ENCODE data around the gene KIFAP3.
A peak's percentile ranks its signal among the peaks of the same experiment; 100 is the strongest.
"Not testable (repeated sequence)": the region's sequence is repeated elsewhere in the genome, so short reads cannot be mapped to it uniquely, and the experiment has no call there.

The KIFAP3 gene

GRCh38 chr1:170074250-170075157, at the start of gene KIFAP3:
TSS of gene KIFAP3 (minus strand) at chr1:170074695. CDS start at chr1:170074467, 228 bp downstream.
- DNase-seq (ENCODE audit: low spot score), result peak; percentile 67

GRCh38 chr1:170122366-170122765, 47.9 kb upstream of the KIFAP3 start:
- DNase-seq (ENCODE audit: low spot score), result no peak

GRCh38 chr1:170114906-170115305, 40.4 kb upstream of the KIFAP3 start:
- DNase-seq (ENCODE audit: low spot score), result no peak

GRCh38 chr1:170113140-170113539, 38.6 kb upstream of the KIFAP3 start:
- DNase-seq (ENCODE audit: low spot score), result not testable (repeated sequence)

DNA sequence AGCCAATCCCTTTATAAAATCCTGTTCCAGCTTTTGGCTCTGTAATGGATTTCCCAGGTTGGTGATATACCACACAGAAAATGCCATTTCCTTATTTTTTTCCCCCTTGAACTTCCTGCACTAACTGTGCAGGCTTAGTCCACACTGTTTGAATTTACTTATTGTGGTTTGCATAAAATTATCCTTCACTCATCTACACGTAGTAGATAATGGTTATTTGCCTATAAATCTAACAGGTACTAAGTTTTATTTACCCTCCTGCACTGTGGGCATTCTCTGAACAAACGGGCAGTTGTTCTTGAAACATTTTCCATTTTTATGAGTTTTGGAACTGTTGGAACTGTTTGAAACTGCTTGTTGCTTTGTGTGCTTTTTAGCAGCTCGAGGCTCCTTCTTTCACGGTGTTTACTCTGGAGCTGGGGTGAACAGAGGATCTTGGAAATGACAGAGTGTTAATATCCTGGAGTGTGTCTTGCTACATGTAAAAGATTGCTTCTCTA, 23.0 kb upstream of the KIFAP3 start:
- DNase-seq (ENCODE audit: low spot score), result no peak

DNA sequence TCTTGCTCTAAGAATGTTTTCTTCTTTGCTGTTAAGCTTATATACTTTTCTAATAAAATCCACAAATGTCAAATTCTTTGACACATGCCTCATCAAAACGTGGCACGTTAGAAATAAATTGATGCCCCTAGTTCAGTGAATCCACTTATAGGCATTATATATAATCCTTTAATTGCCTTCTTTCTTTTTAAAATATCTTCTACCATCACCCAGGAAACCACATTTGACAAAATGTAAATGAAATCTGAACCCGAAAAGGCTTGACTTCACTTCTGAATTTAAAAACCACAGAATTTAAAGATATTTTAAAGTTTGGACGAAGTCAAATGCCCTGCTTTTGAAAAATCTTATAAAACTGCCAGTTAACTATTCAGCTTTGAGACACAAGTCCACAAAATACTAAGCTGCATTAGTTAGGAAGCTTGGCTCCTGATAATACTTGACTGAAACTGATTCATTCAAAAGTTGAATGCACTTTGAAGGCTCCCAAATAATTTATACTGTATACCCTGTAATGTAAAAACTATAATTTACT, 22.4 kb upstream of the KIFAP3 start:
- no peak for DNase-seq (ENCODE audit: low spot score)

DNA sequence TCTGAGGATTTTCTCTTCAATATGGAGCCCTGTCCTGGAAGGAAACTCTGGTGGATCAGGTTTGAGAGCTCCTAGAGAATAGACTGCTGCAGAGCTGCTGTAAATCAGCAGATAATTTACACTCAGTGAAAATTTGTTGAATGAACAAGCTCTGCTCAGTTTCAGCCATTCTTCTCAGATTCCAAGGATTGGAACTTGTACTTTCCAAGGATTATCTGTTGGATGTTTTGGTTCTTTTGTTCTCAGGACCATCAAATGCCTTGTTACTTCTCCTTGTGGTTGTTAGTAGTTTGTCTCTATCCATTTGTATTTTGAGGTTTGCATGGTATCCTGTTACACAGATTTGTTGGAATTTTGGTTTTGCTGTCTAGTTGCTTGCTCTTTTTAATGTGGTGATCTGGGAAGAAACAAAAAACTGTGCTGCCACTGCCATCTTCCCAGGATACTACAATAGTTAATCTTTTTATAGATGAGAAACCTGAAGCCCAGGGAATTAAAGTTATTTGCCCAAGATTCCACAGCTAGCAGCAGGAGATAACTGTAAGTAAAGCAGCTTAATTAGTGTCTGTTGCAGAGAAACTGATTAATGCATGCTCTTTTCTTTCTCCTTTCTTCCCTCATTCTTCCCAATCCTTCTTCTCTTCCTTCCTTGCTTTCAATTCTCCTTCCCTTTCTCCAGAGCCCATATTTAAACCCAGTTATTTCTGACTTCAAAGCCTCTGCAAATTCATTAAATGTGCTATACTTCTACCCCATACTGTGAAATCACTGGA, 21.7 kb upstream of the KIFAP3 start:
- no peak for DNase-seq (ENCODE audit: low spot score)

- not testable (repeated sequence) for DNase-seq (ENCODE audit: low spot score)
These were observed 20.5 kb upstream of the KIFAP3 start for GRCh38 chr1:170094697-170095616.

DNA sequence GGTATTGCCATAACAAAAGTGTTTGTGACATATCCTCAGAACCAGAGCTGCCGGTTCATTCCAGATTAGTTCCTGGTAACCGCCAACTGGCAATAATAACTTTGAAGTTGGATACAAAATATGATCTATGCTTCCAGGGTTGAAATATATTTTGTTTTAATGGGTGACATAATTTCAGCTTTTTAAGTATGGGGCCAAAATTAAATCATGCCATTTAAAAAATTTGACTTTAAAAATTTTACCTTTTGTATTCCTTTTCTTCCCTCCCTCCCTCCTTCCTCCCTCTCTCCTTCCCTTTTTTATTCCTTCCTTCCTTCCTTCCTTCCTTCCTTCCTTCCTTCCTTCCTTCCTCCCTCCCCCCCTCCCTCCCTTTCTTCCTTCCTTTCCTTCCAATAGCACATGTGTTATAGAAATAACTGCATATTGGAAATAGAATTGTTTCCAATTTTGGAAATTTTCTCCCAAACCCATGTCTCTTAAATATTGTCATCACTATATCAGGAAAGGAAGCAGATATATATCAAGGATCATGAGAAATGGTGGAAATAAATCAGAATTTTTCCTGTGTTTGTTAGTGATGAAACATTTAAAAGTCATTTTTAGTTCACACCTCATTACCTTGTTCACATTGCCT, 12.0 kb upstream of the KIFAP3 start:
- no peak for DNase-seq (ENCODE audit: low spot score)

DNA sequence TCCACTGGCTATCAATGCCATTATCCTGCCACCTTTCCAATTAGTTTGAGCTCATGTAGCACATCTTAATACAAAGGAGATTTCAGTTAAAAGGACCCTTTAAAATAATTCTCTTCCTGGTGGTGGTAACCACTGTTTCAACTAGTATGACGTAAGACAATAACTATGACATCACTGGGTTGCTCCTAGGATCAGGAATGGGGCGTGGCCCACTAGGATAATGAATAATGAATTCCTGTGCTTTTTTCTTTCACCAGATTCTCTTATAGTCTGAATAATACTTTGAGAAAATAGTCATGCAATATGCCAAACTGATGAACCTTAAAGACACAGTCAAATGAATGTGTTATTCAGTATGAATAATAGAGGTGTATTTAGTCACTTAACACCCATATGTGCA, 10.6 kb upstream of the KIFAP3 start:
- DNase-seq (ENCODE audit: low spot score), result no peak

GRCh38 chr1:170078610-170079189, 4.2 kb upstream of the KIFAP3 start:
- no peak for DNase-seq (ENCODE audit: low spot score)

GRCh38 chr1:170077926-170078325, 3.4 kb upstream of the KIFAP3 start:
- DNase-seq (ENCODE audit: low spot score), result no peak

DNA sequence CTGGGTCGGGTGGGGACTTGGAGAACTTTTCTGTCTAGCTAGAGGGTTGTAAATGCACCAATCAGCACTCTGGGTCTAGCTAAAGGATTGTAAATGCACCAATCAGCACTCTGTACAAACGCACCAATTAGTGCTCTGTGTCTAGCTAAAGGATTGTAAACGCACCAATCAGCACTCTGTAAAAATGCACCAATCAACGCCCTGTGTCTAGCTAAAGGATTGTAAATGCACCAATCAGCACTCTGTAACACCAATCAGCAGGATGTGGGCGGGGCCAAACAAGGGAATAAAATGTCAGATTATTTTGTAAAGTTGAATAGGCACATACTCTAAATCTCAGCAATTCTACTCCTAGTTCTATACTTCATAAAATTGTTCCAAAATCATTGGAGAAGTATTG, 2.5 kb upstream of the KIFAP3 start:
- not testable (repeated sequence) for DNase-seq (ENCODE audit: low spot score)

DNA sequence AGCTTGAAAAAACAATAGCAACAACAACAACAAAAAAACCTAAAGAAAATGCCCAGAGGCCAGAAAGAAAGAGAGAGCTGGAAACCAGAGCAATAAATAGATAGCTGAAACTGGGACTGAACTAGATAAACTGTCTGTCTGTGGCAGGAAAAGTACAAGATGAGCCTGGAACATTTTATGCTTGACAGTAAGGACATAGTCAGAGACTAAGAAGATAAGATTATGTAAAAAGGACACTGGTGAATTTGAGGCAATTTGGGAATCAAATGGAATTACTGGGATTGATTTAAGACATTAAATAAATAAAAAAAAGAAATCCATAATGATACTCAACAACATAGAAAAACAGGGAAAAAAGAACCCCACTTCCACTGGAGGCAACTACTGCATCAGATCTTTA, 1.7 kb upstream of the KIFAP3 start:
- DNase-seq (ENCODE audit: low spot score), result no peak

DNA sequence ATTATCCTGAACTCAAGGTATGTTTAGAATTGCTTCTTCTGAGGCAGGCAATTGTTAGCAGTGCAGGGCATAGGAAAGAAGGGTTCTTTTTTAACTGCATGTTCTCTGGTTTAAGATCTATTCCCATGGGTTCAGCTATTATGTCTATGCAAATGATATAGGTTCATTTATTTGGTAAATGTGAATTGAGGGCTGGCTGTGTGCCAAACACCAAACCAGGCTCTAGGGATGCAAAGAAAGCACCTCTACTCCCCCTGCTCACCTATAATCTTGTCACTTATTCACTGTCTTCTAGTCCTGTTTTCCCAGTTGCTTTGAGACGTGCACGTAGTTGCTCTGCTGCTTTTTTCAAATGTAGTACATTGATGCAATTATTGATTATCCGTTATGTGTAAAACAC, 691 bp upstream of the KIFAP3 start:
- DNase-seq (ENCODE audit: low spot score), result no peak

DNA sequence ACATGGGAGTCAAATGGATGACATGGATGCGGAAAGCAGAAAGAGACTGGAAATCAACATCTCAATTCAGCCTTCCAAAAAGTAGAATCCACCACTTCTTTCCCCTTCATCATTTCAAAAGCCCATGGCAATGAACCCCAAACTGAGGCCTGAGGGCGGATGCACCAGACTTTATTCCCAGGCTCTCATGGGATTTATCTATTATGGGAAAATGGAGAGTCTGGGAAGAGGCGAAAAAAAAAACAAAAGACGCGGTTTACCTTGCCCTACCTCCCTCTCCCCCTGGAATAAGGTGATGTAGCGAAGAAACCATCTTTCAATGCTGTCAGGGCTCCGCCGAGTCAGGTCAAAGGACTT, 624 bp downstream of the KIFAP3 start:
- DNase-seq (ENCODE audit: low spot score), result no peak

DNA sequence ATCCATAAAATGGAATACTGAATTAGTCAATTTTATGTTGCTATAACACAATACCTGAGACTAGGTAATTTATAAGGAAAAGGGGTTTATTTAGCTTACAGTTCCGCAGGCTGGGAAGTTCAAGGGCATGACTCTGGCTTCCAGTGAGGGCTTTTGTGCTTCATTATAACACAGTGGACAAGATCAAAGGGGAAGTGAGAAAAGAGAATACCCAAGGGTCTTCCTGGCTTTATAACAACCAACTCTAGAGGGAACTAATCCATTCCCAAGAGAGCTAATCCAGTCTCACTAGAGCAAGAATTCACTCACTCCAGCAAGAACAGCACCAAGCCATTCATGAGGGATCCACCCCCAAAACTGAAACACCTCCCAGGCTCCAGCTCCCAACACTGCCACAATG, 3.1 kb downstream of the KIFAP3 start:
- DNase-seq (ENCODE audit: low spot score), result no peak

DNA sequence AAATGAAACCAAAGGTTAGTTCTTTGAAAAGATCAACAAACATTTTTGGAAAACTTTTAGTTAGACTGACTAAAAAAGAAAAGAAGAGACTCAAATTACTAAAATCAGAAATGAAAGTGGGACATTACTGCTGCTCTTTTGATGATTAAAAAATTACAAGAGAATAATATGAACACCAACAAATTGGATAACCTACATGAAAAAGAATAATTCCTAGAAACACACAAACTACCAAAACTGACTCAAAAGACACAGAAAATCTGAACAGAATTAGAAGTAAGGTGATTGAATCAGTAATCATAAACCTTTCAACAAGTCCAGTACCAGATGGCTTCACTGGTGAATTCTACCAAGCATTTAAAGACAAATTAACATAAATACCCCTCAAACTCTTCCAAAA, 5.6 kb downstream of the KIFAP3 start:
- no peak for DNase-seq (ENCODE audit: low spot score)

- no peak for DNase-seq (ENCODE audit: low spot score)
These were observed 7.2 kb downstream of the KIFAP3 start for GRCh38 chr1:170067253-170067819.

DNA sequence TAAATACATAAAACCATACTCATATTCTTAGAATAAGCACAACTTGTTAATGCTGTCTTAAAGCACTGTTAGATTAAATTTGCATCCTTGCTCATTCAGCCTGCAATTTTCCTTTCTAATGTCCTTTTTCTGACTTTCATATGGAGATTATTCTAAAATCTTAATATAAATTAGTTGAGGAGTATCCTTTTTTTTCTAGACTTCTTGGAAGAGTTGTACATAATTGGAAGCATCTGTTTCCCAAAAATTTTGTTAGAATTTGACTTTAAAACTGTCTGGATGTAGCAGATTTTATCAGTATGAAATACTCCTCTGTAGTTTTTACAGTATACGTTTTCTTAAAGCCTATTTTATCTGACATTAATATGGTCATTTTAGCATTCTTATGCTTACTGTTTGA, 9.7 kb downstream of the KIFAP3 start:
- no peak for DNase-seq (ENCODE audit: low spot score)

Data from HuH-7.5 (cell line).